HG02623 (cell line): ENCODE measurements around the gene IL20RB.
"Not testable (repeated sequence)": the region's sequence is repeated elsewhere in the genome, so short reads cannot be mapped to it uniquely, and the experiment has no call there.

ENCODE experiments used
- ATAC-seq: cut with Tn5 transposase; IDR thresholded peaks from one replicate; pipeline ENCODE4 v1.9.1; 2021; ENCODE audit warnings: moderate library complexity; ENCODE audit not compliant: unreplicated experiment

The IL20RB gene

GRCh38 chr3:136943436-136943835 lies 14.3 kb upstream of the IL20RB start:
- ATAC-seq = no peak

GRCh38 chr3:136946978-136947377 lies 10.8 kb upstream of the IL20RB start:
- no peak for ATAC-seq

- ATAC-seq = no peak
Observed at GRCh38 chr3:136947477-136947876, 10.3 kb upstream of the IL20RB start.

- ATAC-seq = no peak
Observed at GRCh38 chr3:136949146-136949545, 8.6 kb upstream of the IL20RB start.

GRCh38 chr3:136949708-136950107 lies 8.1 kb upstream of the IL20RB start:
- ATAC-seq = no peak

GRCh38 chr3:136950623-136951022 lies 7.2 kb upstream of the IL20RB start:
- ATAC-seq = no peak

- no peak for ATAC-seq
Observed at GRCh38 chr3:136952292-136952691, 5.5 kb upstream of the IL20RB start.

- no peak for ATAC-seq
Observed at GRCh38 chr3:136954251-136954650, 3.5 kb upstream of the IL20RB start.

GRCh38 chr3:136954980-136955780 lies 2.6 kb upstream of the IL20RB start:
- no peak for ATAC-seq

GRCh38 chr3:136955813-136956212 lies 2.0 kb upstream of the IL20RB start:
- no peak for ATAC-seq

- no peak for ATAC-seq
Observed at GRCh38 chr3:136956971-136957370, 812 bp upstream of the IL20RB start.

- no peak for ATAC-seq
Observed at GRCh38 chr3:136958939-136959338, 1.2 kb downstream of the IL20RB start.

- no peak for ATAC-seq
Observed at GRCh38 chr3:136959599-136959998, 1.8 kb downstream of the IL20RB start.

- ATAC-seq = no peak
Observed at GRCh38 chr3:136960838-136961836, 3.4 kb downstream of the IL20RB start.

- ATAC-seq = no peak
Observed at GRCh38 chr3:136962927-136963326, 5.1 kb downstream of the IL20RB start.

- not testable (repeated sequence) for ATAC-seq
Observed at GRCh38 chr3:136969539-136969938, 11.8 kb downstream of the IL20RB start.

- ATAC-seq = no peak
Observed at GRCh38 chr3:136973352-136973751, 15.6 kb downstream of the IL20RB start.

GRCh38 chr3:136974670-136975069 lies 16.9 kb downstream of the IL20RB start:
- ATAC-seq = no peak

- ATAC-seq = no peak
Observed at GRCh38 chr3:136979204-136979603, 21.4 kb downstream of the IL20RB start.

- no peak for ATAC-seq
Observed at GRCh38 chr3:136979684-136980083, 21.9 kb downstream of the IL20RB start.

GRCh38 chr3:136982033-136982432 lies 24.2 kb downstream of the IL20RB start:
- no peak for ATAC-seq
